PC-9 (cell line): Measurements from ENCODE around the gene TENM4.

ENCODE experiments used
- EZH2 ChIP-seq: fragments of 200-600 bp; sonication (generic); IDR thresholded peaks from 2 replicates; pipeline ENCODE4 v1.8.0; 2017; ENCODE audit warnings: antibody characterized with exemption, low read depth
- TF ChIP-seq, protein P1 (sequence below): fragments of 200-600 bp; sonication (generic); conservative IDR thresholded peaks from 2 replicates; pipeline ENCODE4 v1.6.1; 2017; ENCODE audit warnings: mixed run types, antibody characterized with exemption, mild to moderate bottlenecking, moderate library complexity

DNA sequence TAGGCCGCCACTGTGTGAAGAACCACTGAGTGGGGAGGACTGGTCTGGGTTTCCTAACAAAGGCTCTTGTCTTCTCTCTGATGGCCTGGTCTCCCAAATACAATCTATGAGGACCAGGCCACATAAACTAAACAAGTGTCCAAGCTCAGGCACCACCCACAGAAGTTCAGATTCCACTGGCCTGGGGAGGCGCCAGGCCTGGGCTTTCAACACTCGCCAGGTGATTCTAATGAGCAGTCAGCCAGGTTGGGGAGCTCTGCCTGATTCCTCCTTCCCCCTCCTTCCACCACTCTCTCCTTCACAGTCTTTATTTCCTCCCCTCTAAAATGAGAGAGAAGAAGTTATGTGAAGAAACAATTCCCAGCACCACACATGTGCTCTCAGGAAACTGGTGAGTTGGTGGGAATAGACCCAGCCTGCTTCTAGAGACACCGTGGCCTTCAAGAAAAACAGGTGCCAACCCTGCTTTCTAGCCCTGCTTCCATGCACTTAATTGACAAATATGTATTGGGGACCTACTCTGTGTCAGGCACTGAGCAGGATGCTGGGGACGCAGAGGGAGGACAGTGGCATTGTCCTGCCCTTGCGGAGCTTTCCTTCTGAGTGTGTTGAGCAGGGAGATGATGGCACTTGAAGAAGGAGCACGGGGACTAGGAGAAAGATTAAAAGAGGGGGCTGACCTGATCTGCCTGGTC, 242.5 kb downstream of the TENM4 start:
- TF ChIP-seq, protein P1, sequence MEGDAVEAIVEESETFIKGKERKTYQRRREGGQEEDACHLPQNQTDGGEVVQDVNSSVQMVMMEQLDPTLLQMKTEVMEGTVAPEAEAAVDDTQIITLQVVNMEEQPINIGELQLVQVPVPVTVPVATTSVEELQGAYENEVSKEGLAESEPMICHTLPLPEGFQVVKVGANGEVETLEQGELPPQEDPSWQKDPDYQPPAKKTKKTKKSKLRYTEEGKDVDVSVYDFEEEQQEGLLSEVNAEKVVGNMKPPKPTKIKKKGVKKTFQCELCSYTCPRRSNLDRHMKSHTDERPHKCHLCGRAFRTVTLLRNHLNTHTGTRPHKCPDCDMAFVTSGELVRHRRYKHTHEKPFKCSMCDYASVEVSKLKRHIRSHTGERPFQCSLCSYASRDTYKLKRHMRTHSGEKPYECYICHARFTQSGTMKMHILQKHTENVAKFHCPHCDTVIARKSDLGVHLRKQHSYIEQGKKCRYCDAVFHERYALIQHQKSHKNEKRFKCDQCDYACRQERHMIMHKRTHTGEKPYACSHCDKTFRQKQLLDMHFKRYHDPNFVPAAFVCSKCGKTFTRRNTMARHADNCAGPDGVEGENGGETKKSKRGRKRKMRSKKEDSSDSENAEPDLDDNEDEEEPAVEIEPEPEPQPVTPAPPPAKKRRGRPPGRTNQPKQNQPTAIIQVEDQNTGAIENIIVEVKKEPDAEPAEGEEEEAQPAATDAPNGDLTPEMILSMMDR, result no peak
- no peak for TF ChIP-seq EZH2
